Activated CD4-positive, CD25-positive, alpha-beta regulatory T cell treated with anti-CD3 and anti-CD28 coated beads, Interleukin-2, amount 50 U/mL, for 24 hours (primary cell): ENCODE results near the gene MEIOSIN.
A peak's percentile ranks its signal among the peaks of the same experiment; 100 is the strongest.

ENCODE experiments used
- ATAC-seq, 2 donors: fragments of 150-1000 bp; cut with Tn5 transposase; one replicate each; pipeline ENCODE4 v1.10.0; 2021; ENCODE audit warnings: mild to moderate bottlenecking in 1 of 2, moderate library complexity in 1 of 2

Gene MEIOSIN

GRCh38 chr19:45809643-45810159, 76.5 kb downstream of the MEIOSIN start:
- ATAC-seq, result peak; percentile 35 to 55

GRCh38 chr19:45812297-45812696, 79.1 kb downstream of the MEIOSIN start:
- no peak for ATAC-seq
